HepG2 (cell line): ENCODE data around the gene TSSK6. TPM values are rescaled to one million over a fixed set of nuclear protein-coding genes. Genes with fewer than 3 reads are reported as not detected.

Experiments used
- ATAC-seq: fragments of 200-7000 bp; cut with Tn5 transposase; 3 replicates; pipeline ENCODE4 v1.9.1; 2020; ENCODE audit warnings: mild to moderate bottlenecking, moderate library complexity
- BruUV-seq: library from RNA; stranded (reverse); fragments of 400-500 nt; replicated peaks from 2 replicates; lab custom pipeline; 2021; lab: Mats Ljungman, UMichigan
- CTCF ChIA-PET: fragments of 300-600 bp; formaldehyde crosslinking; extraction: SDS; loops from one replicate; lab custom pipeline; 2021; ENCODE audit warnings: low total read pairs, inconsistent platforms, low intra/inter-chr PET ratio; lab: Yijun Ruan, JAX
- POLR2A ChIA-PET: fragments of 350-600 bp; sonication (Branson Sonifier 250); formaldehyde crosslinking; loops from one replicate; lab custom pipeline; 2020; ENCODE audit warnings: antibody characterized with exemption, inconsistent platforms; lab: Yijun Ruan, JAX
- DNase-seq: peaks from one replicate; pipeline ENCODE4 v3.0.0-alpha.2; 2015; ENCODE audit warnings: low spot score
- FAIRE-seq: peaks from 3 replicates; lab custom pipeline; 2011; peaks lifted over from hg19 to GRCh38; lab: Jason Lieb, UNC
- H2AFZ ChIP-seq: one replicate; pipeline ENCODE4 v1.6.1; 2011; ENCODE audit warnings: low read length, inconsistent platforms
- H3K27ac ChIP-seq: fragments of 300-600 bp; 3 replicates; pipeline ENCODE4 v1.8.0; 2011; ENCODE audit warnings: mixed run types, mild to moderate bottlenecking, mixed read lengths, low read length, inconsistent platforms; ENCODE audit not compliant: insufficient read depth; ENCODE audit errors: extremely low read length
- H3K27me3 ChIP-seq, 2 experiments: fragments of 200-600 bp in 1 of 2; 2 replicates in 1 of 2; 3 replicates in 1 of 2; pipeline versions ENCODE4 v1.6.0 to v1.8.0; 2011; ENCODE audit warnings: low read length in 2 of 2, mild to moderate bottlenecking in 2 of 2, moderate library complexity in 2 of 2, inconsistent platforms in 1 of 2; ENCODE audit not compliant: insufficient read depth in 2 of 2, control insufficient read depth in 1 of 2
- H3K36me3 ChIP-seq, 2 experiments: fragments of 200-600 bp in 1 of 2; replicated peaks in 1 of 2; 2 replicates in 1 of 2; 3 replicates in 1 of 2; pipeline versions ENCODE4 v1.5.1 to v1.8.0; 2011; ENCODE audit warnings: low read length in 2 of 2, inconsistent platforms in 1 of 2; ENCODE audit not compliant: insufficient read depth in 2 of 2, control insufficient read depth in 1 of 2
- H3K4me1 ChIP-seq: 2 replicates; pipeline ENCODE4 v1.5.1; 2012; ENCODE audit warnings: low read length, inconsistent platforms; ENCODE audit not compliant: insufficient read depth
- H3K4me2 ChIP-seq: 2 replicates; pipeline ENCODE4 v1.6.0; 2011; ENCODE audit warnings: low read depth, low read length, inconsistent platforms
- H3K4me3 ChIP-seq, 3 experiments: fragments of 200-600 bp in 1 of 3; sonication (generic), shearing (Covaris generic) in 1 of 3; replicated peaks in 1 of 3; 2 replicates each; pipeline ENCODE4 v1.5.1; 2011 to 2016; ENCODE audit warnings: low read length in 3 of 3, inconsistent platforms in 2 of 3, low read depth in 2 of 3, mild to moderate bottlenecking in 2 of 3, control low read depth in 1 of 3, mixed read lengths in 1 of 3; ENCODE audit not compliant: insufficient read depth in 1 of 3
- H3K79me2 ChIP-seq: one replicate; pipeline ENCODE4 v1.6.1; 2011; ENCODE audit warnings: low read length, inconsistent platforms; ENCODE audit not compliant: insufficient read depth
- H3K9ac ChIP-seq: 2 replicates; pipeline ENCODE4 v1.6.0; 2011; ENCODE audit warnings: mild to moderate bottlenecking, low read depth, low read length, inconsistent platforms; ENCODE audit not compliant: insufficient read depth
- H3K9me3 ChIP-seq: 2 replicates; pipeline ENCODE4 v1.5.1; 2012; ENCODE audit warnings: mild to moderate bottlenecking, low read length
- H4K20me1 ChIP-seq: 2 replicates; pipeline ENCODE4 v1.6.0; 2011; ENCODE audit warnings: inconsistent platforms, mild to moderate bottlenecking, low read length, moderate library complexity; ENCODE audit not compliant: insufficient read depth
- ARHGAP35 ChIP-seq: sonication (generic); formaldehyde crosslinking; IDR thresholded peaks from 2 replicates; pipeline ENCODE4 v1.9.0; 2022; ENCODE audit warnings: mild to moderate bottlenecking, inconsistent platforms, moderate library complexity, missing genetic modification reagents, borderline replicate concordance
- E2F2 ChIP-seq: sonication (generic); formaldehyde crosslinking; IDR thresholded peaks from 2 replicates; pipeline ENCODE4 v1.4.0; 2020; ENCODE audit warnings: missing genetic modification reagents, borderline replicate concordance
- FOXP1 ChIP-seq, 2 experiments: fragments of 450-650 bp in 1 of 2; IDR thresholded peaks; 2 replicates each; pipeline ENCODE4 v1.6.1; 2017 to 2018; ENCODE audit warnings: antibody characterized with exemption in 1 of 2
- MATR3 ChIP-seq: sonication (generic); formaldehyde crosslinking; IDR thresholded peaks from 2 replicates; pipeline ENCODE4 v1.4.0; 2020; ENCODE audit warnings: missing genetic modification reagents
- NFE2 ChIP-seq: sonication (generic); formaldehyde crosslinking; IDR thresholded peaks from 2 replicates; pipeline ENCODE4 v1.4.0; 2020; ENCODE audit warnings: missing genetic modification reagents
- NKX3-1 ChIP-seq: sonication (generic); formaldehyde crosslinking; IDR thresholded peaks from 2 replicates; pipeline ENCODE4 v1.5.0; 2020; ENCODE audit warnings: missing genetic modification reagents
- NONO ChIP-seq, 2 experiments: fragments of 450-650 bp in 1 of 2; sonication (generic) in 1 of 2; formaldehyde crosslinking in 1 of 2; IDR thresholded peaks in 1 of 2; conservative IDR thresholded peaks in 1 of 2; 2 replicates each; pipeline versions ENCODE4 v1.6.1 to v1.8.0; 2017 to 2022; ENCODE audit warnings: mild to moderate bottlenecking in 1 of 2, missing genetic modification reagents in 1 of 2, moderate library complexity in 1 of 2
- SP140L ChIP-seq: sonication (generic); formaldehyde crosslinking; IDR thresholded peaks from 2 replicates; pipeline ENCODE4 v1.4.0; 2020; ENCODE audit warnings: missing genetic modification reagents, borderline replicate concordance
- STAG1 ChIP-seq: sonication (generic); formaldehyde crosslinking; IDR thresholded peaks from 2 replicates; pipeline ENCODE4 v1.4.0; 2020; ENCODE audit warnings: missing genetic modification reagents
- TFAP4 ChIP-seq: sonication (generic); IDR thresholded peaks from 2 replicates; pipeline ENCODE4 v1.6.1; 2016; ENCODE audit warnings: low read depth, borderline replicate concordance
- ZBTB34 ChIP-seq: sonication (generic); formaldehyde crosslinking; IDR thresholded peaks from 2 replicates; pipeline ENCODE4 v1.8.0; 2022; ENCODE audit warnings: mild to moderate bottlenecking, missing genetic modification reagents
- ZNF124 ChIP-seq: sonication (generic); formaldehyde crosslinking; IDR thresholded peaks from 2 replicates; pipeline ENCODE4 v1.4.0; 2020; ENCODE audit warnings: missing genetic modification reagents
- ZNF235 ChIP-seq: sonication (generic); formaldehyde crosslinking; IDR thresholded peaks from 2 replicates; pipeline ENCODE4 v1.8.1; 2023; ENCODE audit warnings: mild to moderate bottlenecking, missing genetic modification reagents, borderline replicate concordance
- ZNF451 ChIP-seq: sonication (generic); formaldehyde crosslinking; IDR thresholded peaks from 2 replicates; pipeline ENCODE4 v1.5.0; 2020; ENCODE audit warnings: mild to moderate bottlenecking, missing genetic modification reagents
- ZNF777 ChIP-seq: sonication (generic); formaldehyde crosslinking; IDR thresholded peaks from 2 replicates; pipeline ENCODE4 v1.4.0; 2020; ENCODE audit warnings: missing genetic modification reagents
- ZSCAN22 ChIP-seq: sonication (generic); formaldehyde crosslinking; IDR thresholded peaks from 2 replicates; pipeline ENCODE4 v1.4.0; 2020; ENCODE audit warnings: mild to moderate bottlenecking, missing genetic modification reagents
- WGBS: methylation state at CpG from one replicate; pipeline ENCODE4 v1.1.6; 2017; ENCODE audit warnings: low lambda C conversion rate; 5-methylcytosine and 5-hydroxymethylcytosine counted together
- in situ Hi-C: cut with HindIII; loops from 2 replicates; pipeline ENCODE4 v1.10.0; 2017; ENCODE audit warnings: low pct_unique_long_range_greater_than_20kb; ENCODE audit not compliant: extremely low pct_ligation_motif_present
- intact Hi-C: fragments of 100-400 bp; cut with micrococcal nuclease; formaldehyde crosslinking; loops from one replicate; pipeline ENCODE4 v1.10.0; 2022; ENCODE audit not compliant: unreplicated experiment
- polyA plus RNA-seq, 8 experiments: library from polyadenylated mRNA; depleted of rRNA in 3 of 8; stranded (reverse) in 7 of 8; unstranded in 1 of 8; fragments of >200 nt; fragmentation: Illumina TruSeq in 4 of 8; extraction: Trizol in 4 of 8; gene quantifications; 2 replicates each; pipeline versions ENCODE4 v1.2.1 to v1.2.3, GENCODE V29; 2011 to 2016; ENCODE audit warnings: low read depth in 4 of 8, missing spikeins in 1 of 8, mixed read lengths in 1 of 8; ENCODE audit not compliant: insufficient read depth in 1 of 8
- total RNA-seq, 5 experiments: library from RNA; depleted of rRNA; stranded (reverse); fragments of >200 nt; fragmentation: Illumina TruSeq; extraction: Trizol; gene quantifications; 2 replicates each; pipeline ENCODE4 v1.2.3, GENCODE V29; 2016; ENCODE audit warnings: low read depth in 1 of 5

The TSSK6 gene
- total and polyA plus RNA-seq, 2 of the 13 experiments (the other 11 are each of a cell fraction or from before 2014, with no cell fraction given), result 0.71 to 1.2 TPM

DNA sequence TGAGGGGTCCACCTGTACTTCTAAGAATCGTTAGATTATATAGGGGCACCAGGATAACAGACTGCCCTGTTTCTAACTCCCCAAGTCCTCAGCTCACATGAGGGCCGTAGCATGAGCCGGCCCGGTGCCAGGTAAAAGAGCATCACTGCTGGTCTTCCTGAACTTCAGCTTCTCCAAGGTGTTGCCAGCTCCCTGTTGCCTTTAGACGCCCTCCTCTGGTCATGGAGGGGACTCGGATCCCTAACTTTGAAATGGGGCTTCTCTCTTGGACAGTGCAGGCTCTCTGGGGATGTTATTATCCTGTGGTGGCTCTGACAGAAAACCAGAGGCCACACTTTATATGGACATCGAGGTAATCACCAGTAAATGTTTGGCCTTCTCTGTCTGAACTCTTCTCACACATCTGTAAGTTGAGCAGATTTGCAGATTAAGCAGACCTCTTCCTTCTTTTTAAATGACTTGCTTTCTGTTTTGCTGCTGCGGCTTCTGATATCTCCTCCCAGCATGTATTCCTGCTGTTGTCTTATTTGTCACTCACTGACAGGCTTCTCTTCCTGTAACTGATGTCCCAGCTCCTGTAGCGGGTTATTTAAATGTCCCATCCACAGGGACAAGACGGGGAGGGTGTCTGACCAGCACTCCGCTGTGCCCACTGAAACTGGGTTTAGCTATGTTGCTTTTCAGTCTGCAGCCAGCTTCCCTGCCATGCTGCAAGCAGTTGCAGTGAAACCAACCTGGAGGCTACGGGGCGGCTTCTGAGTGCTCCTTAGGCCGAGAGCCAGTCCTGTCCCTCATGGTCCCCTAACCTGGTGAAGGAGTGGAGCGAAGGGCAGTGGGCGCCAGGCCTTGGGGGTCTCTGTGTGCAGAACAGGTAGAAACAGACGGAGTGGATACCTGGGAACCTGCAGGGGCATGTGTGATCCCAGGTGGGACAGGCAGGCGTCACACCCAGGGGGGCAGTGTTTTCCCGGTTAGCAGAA lies 39.2 kb downstream of the TSSK6 start (continued):
- no peak for TF ChIP-seq SP140L (CRISPR knock-in tag)
- no peak for TF ChIP-seq E2F2 (CRISPR knock-in tag)
- TF ChIP-seq ZNF124 (CRISPR knock-in tag), result no peak
- TF ChIP-seq ZSCAN22 (CRISPR knock-in tag), result no peak
- TF ChIP-seq STAG1 (CRISPR knock-in tag), result peak; percentile 42
- TF ChIP-seq ZNF451 (CRISPR knock-in tag), result no peak
- no peak for TF ChIP-seq NKX3-1
- no peak for TF ChIP-seq MATR3 (CRISPR knock-in tag)
- TF ChIP-seq FOXP1 (IDR thresholded peaks at IDR 0.05), result no peak
- no peak for TF ChIP-seq FOXP1 (CRISPR knock-in tag; IDR thresholded peaks at IDR 0.05)

GRCh38 chr19:19475015-19475765 lies 40.2 kb downstream of the TSSK6 start:
- Histone ChIP-seq H3K79me2 (peaks cover 43% of the 10 kb centered on the region), H3K36me3 (peaks cover 10 to 41% of the 10 kb centered on the region in 2 experiments), H3K4me2 (no peak overlapping the region), H3K27me3 (no peaks in the 10 kb centered on the region), H4K20me1 (peaks cover 4% of the 10 kb centered on the region; the same call in 1 of the 2 replicates), H3K4me1 (no peaks in the 10 kb centered on the region), H3K9ac (no peak overlapping the region), H2AFZ (no peak overlapping the region), H3K9me3 (no peaks in the 10 kb centered on the region), H3K27ac (no peak overlapping the region), H3K4me3 (no peak overlapping the region)
- no TSS peak for BruUV-seq
- 97% methylated on average over 7 of the region's 21 CpGs for WGBS
- intact Hi-C loops, result no loop called here
- CTCF ChIA-PET, result no interaction called here
- no peak for FAIRE-seq
- no peak for DNase-seq
- ATAC-seq, result peak; percentile 30; the same call in 2 of the 3 replicates
- POLR2A ChIA-PET, result interaction anchor here (1.2 kb wide), 1 partner anchor 70 kb away, joined by 4 read pairs; the partner anchor contains the start of gene GATAD2A
- in situ Hi-C loops, result no loop called here
- TF ChIP-seq ZNF235 (CRISPR knock-in tag) (no peak), TFAP4 (no peak), ZBTB34 (CRISPR knock-in tag) (no peak), NONO (IDR thresholded peaks at IDR 0.05) (no peak), NONO (CRISPR knock-in tag; conservative IDR thresholded peaks at IDR 0.05) (no peak), NFE2 (no peak), ZNF777 (CRISPR knock-in tag) (no peak), ARHGAP35 (CRISPR knock-in tag) (no peak)
